T-helper 17 cell (primary cell): ENCODE data around the gene IRF4. TPM values are rescaled to one million over a fixed set of nuclear protein-coding genes. Genes with fewer than 3 reads are reported as not detected.

ENCODE experiments used
- ATAC-seq: fragments of 150-1000 bp; cut with Tn5 transposase; 2 replicates; pipeline ENCODE4 v1.10.0; 2021; ENCODE audit warnings: mild to moderate bottlenecking, moderate library complexity
- DNase-seq, 3 donors: peaks; one replicate each; pipeline versions ENCODE4 v3.0.0 to v3.0.0-alpha.2; 2020 to 2021
- H3K9me3 ChIP-seq: one replicate; pipeline ENCODE4 v1.7.0; 2013; ENCODE audit warnings: low read length, mild to moderate bottlenecking; ENCODE audit not compliant: control insufficient read depth, poor library complexity, severe bottlenecking
- H3K27ac Mint-ChIP-seq: one replicate; pipeline ENCODE4 v1.8.0; 2022; ENCODE audit warnings: mild to moderate bottlenecking, moderate library complexity, mixed read lengths
- H3K27me3 Mint-ChIP-seq: one replicate; pipeline ENCODE4 v1.8.0; 2022; ENCODE audit warnings: mixed read lengths
- H3K36me3 Mint-ChIP-seq: one replicate; pipeline ENCODE4 v1.8.0; 2022; ENCODE audit warnings: low read depth, mixed read lengths
- H3K4me1 Mint-ChIP-seq: one replicate; pipeline ENCODE4 v1.8.0; 2022; ENCODE audit warnings: mild to moderate bottlenecking, mixed read lengths
- H3K4me3 Mint-ChIP-seq: one replicate; pipeline ENCODE4 v1.8.0; 2022; ENCODE audit warnings: mild to moderate bottlenecking, moderate library complexity, mixed read lengths
- total RNA-seq, 4 donors: library from RNA in 2 of 4; stranded (reverse) in 2 of 4; gene quantifications; one replicate each; pipeline ENCODE4 v1.2.3 and lab custom pipeline; 2022 to 2026

IRF4 gene
- total RNA-seq, 2 donors from 2014 or later: 16.6 to 32.8 TPM

- peaks cover 17% of the 10 kb centered on the region for H3K4me1 Mint-ChIP-seq
- no peak for DNase-seq
- no peak overlapping the region for H3K27ac Mint-ChIP-seq
- H3K27me3 Mint-ChIP-seq: no peaks in the 10 kb centered on the region
- no peak for ATAC-seq
- no peaks in the 10 kb centered on the region for H3K9me3 ChIP-seq
- H3K4me3 Mint-ChIP-seq: no peak overlapping the region
- H3K36me3 Mint-ChIP-seq: no peaks in the 10 kb centered on the region
Measured at GRCh38 chr6:436308-437036, 44.9 kb downstream of the IRF4 start.

GRCh38 chr6:437037-437392 is 45.5 kb downstream of the IRF4 start:
- no peak overlapping the region for H3K27ac Mint-ChIP-seq

DNA sequence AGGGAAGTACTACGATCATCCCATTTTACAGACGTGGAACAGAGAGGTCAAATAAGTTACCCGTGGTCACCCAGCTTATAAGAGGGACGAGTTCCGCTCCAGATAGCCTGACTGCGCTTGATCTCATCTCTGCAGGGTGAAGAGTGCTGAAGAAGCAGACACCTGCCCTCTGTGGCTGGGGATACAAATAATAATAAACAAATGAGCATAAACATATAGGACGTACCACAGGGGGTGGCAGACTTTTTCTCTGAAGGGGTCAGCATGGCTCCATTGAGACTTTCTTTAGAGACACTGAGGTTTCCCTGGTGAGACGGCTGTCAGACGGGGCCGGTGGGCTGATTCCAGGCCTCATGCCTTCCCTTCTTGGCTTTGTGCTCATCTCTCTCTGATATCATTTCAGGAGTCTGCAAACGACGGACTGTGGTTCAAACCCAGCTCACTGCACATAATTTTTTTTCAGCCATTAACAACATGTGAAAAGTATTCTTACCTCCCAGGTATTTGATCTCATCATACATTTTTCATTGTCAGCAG is 47.1 kb downstream of the IRF4 start:
- H3K9me3 ChIP-seq: no peaks in the 10 kb centered on the region
- no peaks in the 10 kb centered on the region for H3K27me3 Mint-ChIP-seq
- H3K36me3 Mint-ChIP-seq: no peaks in the 10 kb centered on the region
- ATAC-seq (no peak), DNase-seq (no peak)
- no peak overlapping the region for H3K4me3 Mint-ChIP-seq
- no peak overlapping the region for H3K27ac Mint-ChIP-seq
- peaks cover 12% of the 10 kb centered on the region for H3K4me1 Mint-ChIP-seq

More at GRCh38 chr6:437037-437392, 45.5 kb downstream of the IRF4 start:
- H3K9me3 ChIP-seq: no peaks in the 10 kb centered on the region
- Mint-ChIP-seq H3K4me1 (peaks cover 13% of the 10 kb centered on the region), H3K36me3 (no peaks in the 10 kb centered on the region), H3K27me3 (no peaks in the 10 kb centered on the region), H3K4me3 (no peak overlapping the region)
- no peak for ATAC-seq
- no peak for DNase-seq

- DNase-seq (no peak), ATAC-seq (no peak)
- Mint-ChIP-seq H3K4me3 (no peak overlapping the region), H3K27ac (no peak overlapping the region), H3K36me3 (no peaks in the 10 kb centered on the region), H3K4me1 (peaks cover 19% of the 10 kb centered on the region), H3K27me3 (no peaks in the 10 kb centered on the region)
- no peaks in the 10 kb centered on the region for H3K9me3 ChIP-seq
Measured at GRCh38 chr6:439641-440167, 48.2 kb downstream of the IRF4 start.

DNA sequence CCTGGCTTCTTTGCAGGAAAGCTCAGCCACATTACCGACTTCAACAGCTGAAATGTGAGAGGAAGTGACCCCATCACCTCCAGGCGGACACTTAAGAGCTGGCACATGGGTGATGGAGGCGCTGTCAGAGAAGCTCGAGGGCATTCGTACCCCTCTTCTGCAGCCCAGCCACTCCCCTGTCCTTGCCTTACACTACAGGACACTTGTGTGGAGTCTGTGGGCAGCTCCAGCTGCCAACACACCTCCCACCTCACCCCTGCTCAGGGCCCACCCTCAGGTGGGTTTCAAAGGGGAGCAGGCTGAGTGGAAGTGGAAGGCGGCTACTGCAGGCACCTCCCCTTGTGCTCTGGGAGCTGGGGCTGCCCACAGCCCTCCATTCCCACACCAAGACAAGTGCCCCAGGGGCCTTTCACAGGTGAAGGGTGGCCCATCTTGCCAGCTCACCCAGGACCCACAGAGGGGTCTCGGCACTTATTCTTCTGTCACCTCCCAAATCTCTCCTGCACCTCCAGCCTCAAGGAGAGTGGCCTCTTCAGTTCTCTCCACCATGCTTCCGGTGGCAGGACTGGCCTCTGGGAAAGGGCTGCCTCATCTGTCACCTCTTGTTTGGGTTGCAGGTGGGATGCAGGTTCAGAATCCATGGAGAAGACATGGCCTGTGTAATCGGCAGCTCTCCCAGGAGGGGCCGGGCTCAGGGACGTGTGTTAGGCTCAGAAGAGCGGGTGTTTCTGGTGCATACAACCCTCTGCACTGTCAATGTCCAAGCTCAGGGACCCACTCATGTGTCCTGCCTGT is 49.8 kb downstream of the IRF4 start:
- H3K27ac Mint-ChIP-seq: no peak overlapping the region
- no peak overlapping the region for H3K4me3 Mint-ChIP-seq
- H3K36me3 Mint-ChIP-seq: no peaks in the 10 kb centered on the region
- H3K9me3 ChIP-seq: no peaks in the 10 kb centered on the region
- ATAC-seq (no peak), DNase-seq (no peak)
- no peaks in the 10 kb centered on the region for H3K27me3 Mint-ChIP-seq
- H3K4me1 Mint-ChIP-seq: peaks cover 28% of the 10 kb centered on the region

- Mint-ChIP-seq H3K27ac (peak overlapping the region; percentile 92), H3K4me1 (peaks cover 42% of the 10 kb centered on the region)
Measured at GRCh38 chr6:443621-444159, 52.1 kb downstream of the IRF4 start.

GRCh38 chr6:444653-445275 is 53.2 kb downstream of the IRF4 start:
- Mint-ChIP-seq H3K4me3 (peak overlapping the region; percentile 84), H3K27me3 (no peaks in the 10 kb centered on the region), H3K27ac (peak overlapping the region; percentile 92), H3K36me3 (no peaks in the 10 kb centered on the region), H3K4me1 (peaks cover 43% of the 10 kb centered on the region)
- H3K9me3 ChIP-seq: no peaks in the 10 kb centered on the region
- DNase-seq (peak in 2 of 3 donors; percentile 34 to 46), ATAC-seq (peak; percentile 71)

More at GRCh38 chr6:443621-444159, 52.1 kb downstream of the IRF4 start:
- Mint-ChIP-seq H3K27me3 (no peaks in the 10 kb centered on the region), H3K4me3 (no peak overlapping the region), H3K36me3 (no peaks in the 10 kb centered on the region)
- no peak for DNase-seq
- no peaks in the 10 kb centered on the region for H3K9me3 ChIP-seq
- ATAC-seq: no peak

- H3K27me3 Mint-ChIP-seq: no peaks in the 10 kb centered on the region
- ATAC-seq (no peak), DNase-seq (no peak)
- H3K27ac Mint-ChIP-seq: peak overlapping the region; percentile 92
- H3K4me1 Mint-ChIP-seq: peaks cover 43% of the 10 kb centered on the region
- H3K4me3 Mint-ChIP-seq: peak overlapping the region; percentile 84
- no peaks in the 10 kb centered on the region for H3K9me3 ChIP-seq
- no peaks in the 10 kb centered on the region for H3K36me3 Mint-ChIP-seq
Measured at GRCh38 chr6:445571-446417, 54.2 kb downstream of the IRF4 start.

- peak; percentile 84 for ATAC-seq
- H3K27ac Mint-ChIP-seq: peak overlapping the region; percentile 92
- H3K9me3 ChIP-seq: no peaks in the 10 kb centered on the region
- H3K27me3 Mint-ChIP-seq: no peaks in the 10 kb centered on the region
- H3K4me1 Mint-ChIP-seq: peaks cover 43% of the 10 kb centered on the region
- peak overlapping the region; percentile 84 for H3K4me3 Mint-ChIP-seq
- DNase-seq: peak; percentile 56 to 80 (median 66)
- no peaks in the 10 kb centered on the region for H3K36me3 Mint-ChIP-seq
Measured at GRCh38 chr6:446418-447366, 55.1 kb downstream of the IRF4 start.

DNA sequence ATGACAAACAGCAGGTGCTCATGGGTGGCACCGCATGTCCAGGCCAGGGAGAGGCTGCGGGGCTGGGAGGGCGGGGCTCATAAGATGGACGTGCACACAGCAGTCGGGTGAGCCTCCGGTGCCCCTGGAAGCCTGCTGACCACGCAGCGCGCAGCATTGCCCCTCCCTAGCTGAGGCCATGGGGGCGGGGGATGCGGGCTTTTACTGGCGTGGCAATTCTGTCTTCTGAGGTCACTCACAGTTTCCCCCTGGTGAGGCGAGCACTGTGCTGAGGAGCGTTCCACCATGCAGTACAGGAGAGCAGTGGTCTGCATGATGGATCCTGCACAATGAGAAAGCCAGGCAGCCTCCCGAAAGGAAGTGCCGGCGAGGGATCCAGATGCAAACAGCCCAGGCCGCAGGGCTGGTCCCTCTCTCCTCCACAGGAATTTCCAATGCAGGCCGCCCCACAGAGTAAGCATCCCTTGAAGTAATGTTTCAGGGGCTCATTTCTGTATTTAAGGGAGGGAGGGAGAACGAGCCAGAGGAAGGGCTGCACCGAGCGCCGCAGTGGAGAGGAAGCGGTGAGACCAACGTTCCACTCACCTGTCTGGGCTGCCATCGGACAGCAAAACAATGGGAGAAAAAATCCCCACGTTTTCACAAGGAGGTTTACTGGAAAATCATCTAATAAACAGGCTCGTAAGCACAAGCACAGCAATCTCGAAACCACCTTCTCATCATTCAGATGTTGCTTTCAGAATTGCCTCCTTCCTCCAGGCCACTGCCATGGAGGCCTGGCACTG is 56.0 kb downstream of the IRF4 start:
- no peak for ATAC-seq
- H3K4me1 Mint-ChIP-seq: peaks cover 43% of the 10 kb centered on the region
- no peaks in the 10 kb centered on the region for H3K36me3 Mint-ChIP-seq
- peak overlapping the region; percentile 84 for H3K4me3 Mint-ChIP-seq
- H3K27me3 Mint-ChIP-seq: no peaks in the 10 kb centered on the region
- H3K9me3 ChIP-seq: no peaks in the 10 kb centered on the region
- no peak for DNase-seq
- peak overlapping the region; percentile 92 for H3K27ac Mint-ChIP-seq
